A549 (cell line): ENCODE results near the gene GNG4.

Experiments used
- BHLHE40 ChIP-seq: IDR thresholded peaks from 2 replicates; pipeline ENCODE4 v1.6.1; 2012; ENCODE audit warnings: low read depth, low read length, inconsistent platforms
- MYC ChIP-seq: IDR thresholded peaks from 2 replicates; pipeline ENCODE4 v1.6.1; 2012; ENCODE audit warnings: mild to moderate bottlenecking, inconsistent platforms, low read length, improper control_type of control experiment, borderline replicate concordance
- RCOR1 ChIP-seq: fragments of 150-350 bp; IDR thresholded peaks from 2 replicates; pipeline ENCODE4 v1.6.1; 2014; ENCODE audit warnings: antibody characterized with exemption, low read length, low read depth
- TFCP2L1 ChIP-seq: fragments of 250-450 bp; sonication (Bioruptor Pico); IDR thresholded peaks from 2 replicates; pipeline ENCODE4 v1.5.0; 2021; ENCODE audit warnings: mild to moderate bottlenecking
- TF ChIP-seq, protein P1 (sequence below): fragments of >200 bp; sonication (Bioruptor Twin); formaldehyde crosslinking; IDR thresholded peaks from 3 replicates; pipeline ENCODE4 v1.5.1; 2016

DNA sequence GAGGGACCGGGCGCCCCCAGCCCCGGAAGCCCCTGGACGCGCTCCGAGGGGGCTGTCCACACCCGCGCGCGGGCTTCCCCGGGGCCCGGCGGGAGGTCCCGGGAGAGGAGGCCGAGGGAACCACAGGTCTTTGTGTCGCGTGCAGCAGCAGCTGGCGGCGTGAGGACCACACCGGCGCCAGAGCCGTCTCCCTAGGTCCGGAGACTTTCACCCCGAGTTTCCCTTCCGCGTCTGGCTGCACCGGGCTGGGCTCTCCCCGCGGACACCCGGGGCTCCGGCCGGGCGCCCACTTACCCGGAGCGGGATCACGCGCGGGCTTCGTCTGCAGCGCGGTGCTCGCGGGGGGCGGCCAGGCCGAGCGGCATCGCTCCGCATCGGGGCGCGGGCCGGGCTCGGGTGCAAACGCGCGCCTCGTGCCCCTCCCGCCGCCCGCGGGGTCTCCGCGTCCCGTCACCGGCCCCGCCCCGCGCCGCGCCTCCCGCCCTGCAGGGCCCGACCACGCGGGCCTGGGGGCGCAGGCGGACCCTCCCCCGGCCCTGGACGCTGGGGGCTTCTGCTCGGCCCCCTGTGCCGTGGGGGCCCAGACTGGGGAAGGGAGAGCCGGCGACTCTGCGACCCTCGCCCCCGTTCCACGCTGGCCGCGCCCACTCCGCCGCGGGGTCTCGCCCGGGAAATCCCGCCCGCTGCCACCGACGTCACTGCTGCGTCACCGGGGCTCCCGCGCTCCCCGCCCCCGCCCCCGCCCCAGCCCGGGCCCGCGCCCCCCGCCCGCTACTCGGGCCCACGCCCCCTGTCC, at the start of gene GNG4:
- no peak for TF ChIP-seq MYC
- no peak for TF ChIP-seq TFCP2L1
- no peak for TF ChIP-seq RCOR1
- TF ChIP-seq, protein P1, sequence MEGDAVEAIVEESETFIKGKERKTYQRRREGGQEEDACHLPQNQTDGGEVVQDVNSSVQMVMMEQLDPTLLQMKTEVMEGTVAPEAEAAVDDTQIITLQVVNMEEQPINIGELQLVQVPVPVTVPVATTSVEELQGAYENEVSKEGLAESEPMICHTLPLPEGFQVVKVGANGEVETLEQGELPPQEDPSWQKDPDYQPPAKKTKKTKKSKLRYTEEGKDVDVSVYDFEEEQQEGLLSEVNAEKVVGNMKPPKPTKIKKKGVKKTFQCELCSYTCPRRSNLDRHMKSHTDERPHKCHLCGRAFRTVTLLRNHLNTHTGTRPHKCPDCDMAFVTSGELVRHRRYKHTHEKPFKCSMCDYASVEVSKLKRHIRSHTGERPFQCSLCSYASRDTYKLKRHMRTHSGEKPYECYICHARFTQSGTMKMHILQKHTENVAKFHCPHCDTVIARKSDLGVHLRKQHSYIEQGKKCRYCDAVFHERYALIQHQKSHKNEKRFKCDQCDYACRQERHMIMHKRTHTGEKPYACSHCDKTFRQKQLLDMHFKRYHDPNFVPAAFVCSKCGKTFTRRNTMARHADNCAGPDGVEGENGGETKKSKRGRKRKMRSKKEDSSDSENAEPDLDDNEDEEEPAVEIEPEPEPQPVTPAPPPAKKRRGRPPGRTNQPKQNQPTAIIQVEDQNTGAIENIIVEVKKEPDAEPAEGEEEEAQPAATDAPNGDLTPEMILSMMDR = no peak
- no peak for TF ChIP-seq BHLHE40
